ENCODE results near the gene GLB1L2.

Gene GLB1L2

DNA sequence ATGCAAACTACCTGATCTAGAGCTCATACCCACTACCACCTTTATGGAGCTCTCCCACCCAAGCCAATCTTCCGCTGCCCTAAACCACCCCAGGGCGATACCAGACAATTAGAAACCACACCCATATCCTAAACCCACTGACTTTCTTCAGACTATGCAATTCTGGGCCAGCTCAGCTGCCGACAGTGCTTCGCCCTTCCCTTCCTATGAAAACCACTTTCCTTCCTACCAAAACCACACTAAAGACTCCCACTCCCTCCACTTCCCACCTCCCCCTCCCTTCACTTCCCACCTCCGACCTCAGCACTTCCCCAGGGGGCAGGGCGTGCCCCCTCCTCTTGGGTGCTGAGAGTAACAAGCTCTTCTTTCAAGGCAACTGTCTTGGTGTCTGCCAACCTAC lies 55.2 kb downstream of the GLB1L2 start:
- no peak overlapping the region for H2AK5ac ChIP-seq (ENCODE audit: low read length)
- H4K8ac ChIP-seq (ENCODE audit: low read depth, low read length), result no peak overlapping the region
- no peak overlapping the region for H3K9ac ChIP-seq (ENCODE audit: low read length)
- H3K36me3 ChIP-seq (ENCODE audit: control insufficient read depth in 1 of 2, insufficient read depth in 2 of 2, low read length in 2 of 2), result no peaks in the 10 kb centered on the region
- no peak overlapping the region for H4K91ac ChIP-seq (ENCODE audit: low read depth, low read length)
- no peak overlapping the region for H2AFZ ChIP-seq (ENCODE audit: insufficient read depth, low read length, poor library complexity)
- no peak overlapping the region for H3K14ac ChIP-seq (ENCODE audit: low read length)
- no peak for DNase-seq
- no peaks in the 10 kb centered on the region for H3K79me1 ChIP-seq (ENCODE audit: low read length)
- H3K4me3 ChIP-seq (ENCODE audit: low read depth, low read length), result no peak overlapping the region
- H4K12ac ChIP-seq (ENCODE audit: low read depth, low read length), result no peak overlapping the region
- no peaks in the 10 kb centered on the region for H3K27me3 ChIP-seq (ENCODE audit: insufficient read depth, low read length)
- H2BK120ac ChIP-seq (ENCODE audit: insufficient read depth, low read length, poor library complexity), result no peak overlapping the region
- H3K79me2 ChIP-seq (ENCODE audit: control insufficient read depth, insufficient read depth, low read length, poor library complexity), result no peaks in the 10 kb centered on the region
- no peaks in the 10 kb centered on the region for H3K4me1 ChIP-seq (ENCODE audit: control insufficient read depth in 1 of 2, insufficient read depth in 2 of 2, low read length in 2 of 2)
- no peak overlapping the region for H3K4me2 ChIP-seq (ENCODE audit: low read length)
- no peak overlapping the region for H3K27ac ChIP-seq (ENCODE audit: low read depth, low read length)
- no peak overlapping the region for H2BK5ac ChIP-seq (ENCODE audit: low read depth, low read length, poor library complexity)
- no peak overlapping the region for H3K18ac ChIP-seq (ENCODE audit: low read length)
- H3K9me3 ChIP-seq (ENCODE audit: insufficient read depth, low read depth, low read length), result peaks cover 6% of the 10 kb centered on the region
- H3K4ac ChIP-seq (ENCODE audit: low read depth, low read length), result no peak overlapping the region
- WGBS (ENCODE audit: extremely low coverage, insufficient coverage, insufficient read length), result no CpG with 5 or more reads among the region's 6 CpGs
- H2BK12ac ChIP-seq (ENCODE audit: low read length), result no peak overlapping the region
- H3K23ac ChIP-seq (ENCODE audit: low read length), result no peak overlapping the region

GRCh38 chr11:134387501-134387900 lies 55.7 kb downstream of the GLB1L2 start:
- Histone ChIP-seq H2BK12ac (ENCODE audit: low read length) (no peak overlapping the region), H4K12ac (ENCODE audit: low read depth, low read length) (no peak overlapping the region), H3K27ac (ENCODE audit: low read depth, low read length) (no peak overlapping the region), H4K8ac (ENCODE audit: low read depth, low read length) (no peak overlapping the region), H2BK5ac (ENCODE audit: low read depth, low read length, poor library complexity) (no peak overlapping the region), H3K79me1 (ENCODE audit: low read length) (no peaks in the 10 kb centered on the region), H3K9me3 (ENCODE audit: insufficient read depth, low read depth, low read length) (peaks cover 4% of the 10 kb centered on the region), H3K4me3 (ENCODE audit: low read depth, low read length) (no peak overlapping the region), H3K4ac (ENCODE audit: low read depth, low read length) (no peak overlapping the region), H3K4me2 (ENCODE audit: low read length) (no peak overlapping the region), H3K9ac (ENCODE audit: low read length) (no peak overlapping the region), H2AFZ (ENCODE audit: insufficient read depth, low read length, poor library complexity) (no peak overlapping the region), H3K18ac (ENCODE audit: low read length) (no peak overlapping the region), H3K27me3 (ENCODE audit: insufficient read depth, low read length) (no peaks in the 10 kb centered on the region), H3K14ac (ENCODE audit: low read length) (no peak overlapping the region), H4K91ac (ENCODE audit: low read depth, low read length) (no peak overlapping the region), H2AK5ac (ENCODE audit: low read length) (no peak overlapping the region), H3K4me1 (ENCODE audit: control insufficient read depth in 1 of 2, insufficient read depth in 2 of 2, low read length in 2 of 2) (no peaks in the 10 kb centered on the region), H3K23ac (ENCODE audit: low read length) (no peak overlapping the region), H3K79me2 (ENCODE audit: control insufficient read depth, insufficient read depth, low read length, poor library complexity) (no peaks in the 10 kb centered on the region), H3K36me3 (ENCODE audit: control insufficient read depth in 1 of 2, insufficient read depth in 2 of 2, low read length in 2 of 2) (no peaks in the 10 kb centered on the region), H2BK120ac (ENCODE audit: insufficient read depth, low read length, poor library complexity) (no peak overlapping the region)
- DNase-seq, result no peak
- WGBS (ENCODE audit: extremely low coverage, insufficient coverage, insufficient read length), result no CpG with 5 or more reads among the region's 21 CpGs

- no CpG with 5 or more reads among the region's 4 CpGs for WGBS (ENCODE audit: extremely low coverage, insufficient coverage, insufficient read length)
- Histone ChIP-seq H3K23ac (ENCODE audit: low read length) (no peak overlapping the region), H2AFZ (ENCODE audit: insufficient read depth, low read length, poor library complexity) (no peak overlapping the region), H3K27ac (ENCODE audit: low read depth, low read length) (no peak overlapping the region), H4K12ac (ENCODE audit: low read depth, low read length) (no peak overlapping the region), H3K4me1 (ENCODE audit: control insufficient read depth in 1 of 2, insufficient read depth in 2 of 2, low read length in 2 of 2) (no peaks in the 10 kb centered on the region), H3K79me1 (ENCODE audit: low read length) (no peaks in the 10 kb centered on the region), H3K4ac (ENCODE audit: low read depth, low read length) (no peak overlapping the region), H3K9ac (ENCODE audit: low read length) (no peak overlapping the region), H4K91ac (ENCODE audit: low read depth, low read length) (no peak overlapping the region), H2BK12ac (ENCODE audit: low read length) (no peak overlapping the region), H3K79me2 (ENCODE audit: control insufficient read depth, insufficient read depth, low read length, poor library complexity) (no peaks in the 10 kb centered on the region), H3K14ac (ENCODE audit: low read length) (no peak overlapping the region), H2BK5ac (ENCODE audit: low read depth, low read length, poor library complexity) (no peak overlapping the region), H3K36me3 (ENCODE audit: control insufficient read depth in 1 of 2, insufficient read depth in 2 of 2, low read length in 2 of 2) (no peaks in the 10 kb centered on the region), H2BK120ac (ENCODE audit: insufficient read depth, low read length, poor library complexity) (no peak overlapping the region), H4K8ac (ENCODE audit: low read depth, low read length) (no peak overlapping the region), H3K9me3 (ENCODE audit: insufficient read depth, low read depth, low read length) (peaks cover 4% of the 10 kb centered on the region), H3K27me3 (ENCODE audit: insufficient read depth, low read length) (no peaks in the 10 kb centered on the region), H3K4me2 (ENCODE audit: low read length) (no peak overlapping the region), H2AK5ac (ENCODE audit: low read length) (no peak overlapping the region), H3K4me3 (ENCODE audit: low read depth, low read length) (no peak overlapping the region), H3K18ac (ENCODE audit: low read length) (no peak overlapping the region)
- DNase-seq, result no peak
These were observed 56.8 kb downstream of the GLB1L2 start for GRCh38 chr11:134388590-134388989.

GRCh38 chr11:134389464-134390180 lies 57.8 kb downstream of the GLB1L2 start:
- Histone ChIP-seq H4K12ac (ENCODE audit: low read depth, low read length) (no peak overlapping the region), H4K8ac (ENCODE audit: low read depth, low read length) (no peak overlapping the region), H3K9me3 (ENCODE audit: insufficient read depth, low read depth, low read length) (peaks cover 2% of the 10 kb centered on the region), H3K27ac (ENCODE audit: low read depth, low read length) (no peak overlapping the region), H2AK5ac (ENCODE audit: low read length) (no peak overlapping the region), H3K79me2 (ENCODE audit: control insufficient read depth, insufficient read depth, low read length, poor library complexity) (no peaks in the 10 kb centered on the region), H3K23ac (ENCODE audit: low read length) (no peak overlapping the region), H2BK120ac (ENCODE audit: insufficient read depth, low read length, poor library complexity) (no peak overlapping the region), H3K4me1 (ENCODE audit: control insufficient read depth in 1 of 2, insufficient read depth in 2 of 2, low read length in 2 of 2) (no peaks in the 10 kb centered on the region), H3K27me3 (ENCODE audit: insufficient read depth, low read length) (no peaks in the 10 kb centered on the region), H4K91ac (ENCODE audit: low read depth, low read length) (no peak overlapping the region), H3K4me2 (ENCODE audit: low read length) (no peak overlapping the region), H3K9ac (ENCODE audit: low read length) (no peak overlapping the region), H3K79me1 (ENCODE audit: low read length) (no peaks in the 10 kb centered on the region), H3K18ac (ENCODE audit: low read length) (no peak overlapping the region), H3K4me3 (ENCODE audit: low read depth, low read length) (no peak overlapping the region), H2AFZ (ENCODE audit: insufficient read depth, low read length, poor library complexity) (no peak overlapping the region), H2BK5ac (ENCODE audit: low read depth, low read length, poor library complexity) (no peak overlapping the region), H3K36me3 (ENCODE audit: control insufficient read depth in 1 of 2, insufficient read depth in 2 of 2, low read length in 2 of 2) (no peaks in the 10 kb centered on the region), H3K4ac (ENCODE audit: low read depth, low read length) (no peak overlapping the region), H2BK12ac (ENCODE audit: low read length) (no peak overlapping the region), H3K14ac (ENCODE audit: low read length) (no peak overlapping the region)
- DNase-seq, result no peak
- no CpG with 5 or more reads among the region's 25 CpGs for WGBS (ENCODE audit: extremely low coverage, insufficient coverage, insufficient read length)

Measured in trophoblast cell (in vitro differentiated cells and primary cell).